ENCODE results near the gene DUSP2. TPM values are rescaled to one million over a fixed set of nuclear protein-coding genes. Genes with fewer than 3 reads are reported as not detected.

The DUSP2 gene
- total RNA-seq, 4 donors from 2014 or later: 2.6 to 10.2 (median 7.9) TPM

DNA sequence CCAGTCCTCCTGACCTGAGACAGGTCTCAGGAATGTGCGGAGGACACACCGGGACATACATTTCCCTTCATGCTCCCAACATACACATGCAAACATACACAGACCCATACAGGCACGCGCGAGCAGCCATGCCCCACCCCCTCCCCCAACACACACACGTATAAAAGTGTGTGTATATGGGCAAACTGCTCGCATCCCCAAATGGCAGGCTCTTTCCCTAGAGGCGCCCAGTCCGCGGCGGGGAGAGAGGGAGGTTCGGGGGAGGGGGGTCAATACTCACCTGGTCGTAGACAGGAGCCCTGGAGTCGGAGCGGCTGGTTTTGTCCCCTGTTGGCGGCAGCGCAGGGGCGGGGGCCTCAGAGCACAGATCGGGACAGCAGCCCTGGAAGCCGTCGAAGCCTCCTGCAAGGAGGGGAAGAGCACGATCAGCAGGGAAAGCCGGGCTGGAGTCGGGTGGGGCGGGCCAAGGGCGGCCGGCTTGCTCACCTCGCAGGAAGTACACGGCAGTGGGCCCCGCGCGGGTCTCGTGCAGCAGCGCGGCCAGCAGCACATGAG is 682 bp downstream of the DUSP2 start:
- TF ChIP-seq, protein P1, sequence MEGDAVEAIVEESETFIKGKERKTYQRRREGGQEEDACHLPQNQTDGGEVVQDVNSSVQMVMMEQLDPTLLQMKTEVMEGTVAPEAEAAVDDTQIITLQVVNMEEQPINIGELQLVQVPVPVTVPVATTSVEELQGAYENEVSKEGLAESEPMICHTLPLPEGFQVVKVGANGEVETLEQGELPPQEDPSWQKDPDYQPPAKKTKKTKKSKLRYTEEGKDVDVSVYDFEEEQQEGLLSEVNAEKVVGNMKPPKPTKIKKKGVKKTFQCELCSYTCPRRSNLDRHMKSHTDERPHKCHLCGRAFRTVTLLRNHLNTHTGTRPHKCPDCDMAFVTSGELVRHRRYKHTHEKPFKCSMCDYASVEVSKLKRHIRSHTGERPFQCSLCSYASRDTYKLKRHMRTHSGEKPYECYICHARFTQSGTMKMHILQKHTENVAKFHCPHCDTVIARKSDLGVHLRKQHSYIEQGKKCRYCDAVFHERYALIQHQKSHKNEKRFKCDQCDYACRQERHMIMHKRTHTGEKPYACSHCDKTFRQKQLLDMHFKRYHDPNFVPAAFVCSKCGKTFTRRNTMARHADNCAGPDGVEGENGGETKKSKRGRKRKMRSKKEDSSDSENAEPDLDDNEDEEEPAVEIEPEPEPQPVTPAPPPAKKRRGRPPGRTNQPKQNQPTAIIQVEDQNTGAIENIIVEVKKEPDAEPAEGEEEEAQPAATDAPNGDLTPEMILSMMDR (IDR thresholded peaks at IDR 0.05; ENCODE audit: low read depth): no peak

DNA sequence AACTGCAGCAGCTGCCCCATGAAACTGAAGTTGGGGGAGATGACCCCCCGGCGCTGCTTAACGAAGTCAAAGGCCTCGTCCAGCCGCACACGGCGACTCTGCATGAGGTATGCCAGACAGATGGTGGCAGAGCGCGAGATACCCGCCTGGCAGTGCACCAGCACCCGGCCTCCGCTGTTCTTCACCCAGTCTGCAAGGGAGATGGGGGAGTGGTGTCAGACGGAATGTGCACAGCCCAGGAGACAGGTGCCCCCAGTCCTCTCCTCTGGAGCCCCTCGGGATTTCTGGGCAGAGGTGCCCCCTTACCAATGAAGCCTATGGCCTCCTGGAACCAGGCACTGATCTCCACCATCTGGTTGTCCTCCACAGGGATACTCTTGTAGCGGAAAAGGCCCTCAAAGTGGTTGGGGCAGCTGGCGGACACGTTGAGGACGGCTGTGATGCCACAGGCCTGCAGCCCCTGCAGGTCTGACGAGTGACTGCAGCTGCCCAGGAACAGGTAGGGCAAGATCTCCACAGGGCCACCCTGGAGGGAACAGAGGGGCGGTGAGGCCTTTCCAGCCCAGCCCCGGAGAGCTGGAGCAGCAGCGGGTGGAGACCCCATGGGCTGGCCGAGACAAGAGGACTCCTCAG is 1.3 kb downstream of the DUSP2 start:
- TF ChIP-seq, protein P1 (IDR thresholded peaks at IDR 0.05; ENCODE audit: low read depth): no peak

DNA sequence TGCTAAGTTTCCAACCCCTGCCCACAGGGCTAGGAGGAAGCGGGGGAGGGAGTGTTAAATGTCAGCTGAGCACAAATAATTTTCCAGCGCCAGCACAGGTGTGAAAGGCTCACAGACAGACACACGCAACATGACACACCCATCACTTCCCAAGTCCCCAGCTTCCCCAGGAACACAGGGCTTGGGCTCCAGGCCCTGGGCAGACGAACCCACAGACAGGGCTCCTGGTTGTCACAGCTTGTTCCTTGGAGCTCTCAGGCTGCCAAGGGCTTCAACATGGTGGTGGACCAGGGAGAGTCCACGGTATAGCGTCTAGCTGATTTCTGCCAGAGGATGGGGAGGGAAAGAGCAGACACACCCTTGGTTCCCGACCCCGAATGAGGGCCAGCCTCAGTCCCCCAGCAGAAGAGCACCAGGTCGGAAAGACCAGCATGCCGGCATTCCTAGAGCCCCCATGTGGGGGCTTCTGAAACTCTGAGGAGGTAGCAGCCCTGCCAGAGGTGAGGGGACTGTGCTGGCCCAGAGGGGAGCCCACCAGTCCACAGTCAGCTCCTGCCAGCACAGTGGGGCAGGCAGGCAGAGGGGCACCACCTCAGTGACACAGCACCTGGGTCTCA is 1.9 kb downstream of the DUSP2 start:
- TF ChIP-seq, protein P1 (IDR thresholded peaks at IDR 0.05; ENCODE audit: low read depth): no peak

DNA sequence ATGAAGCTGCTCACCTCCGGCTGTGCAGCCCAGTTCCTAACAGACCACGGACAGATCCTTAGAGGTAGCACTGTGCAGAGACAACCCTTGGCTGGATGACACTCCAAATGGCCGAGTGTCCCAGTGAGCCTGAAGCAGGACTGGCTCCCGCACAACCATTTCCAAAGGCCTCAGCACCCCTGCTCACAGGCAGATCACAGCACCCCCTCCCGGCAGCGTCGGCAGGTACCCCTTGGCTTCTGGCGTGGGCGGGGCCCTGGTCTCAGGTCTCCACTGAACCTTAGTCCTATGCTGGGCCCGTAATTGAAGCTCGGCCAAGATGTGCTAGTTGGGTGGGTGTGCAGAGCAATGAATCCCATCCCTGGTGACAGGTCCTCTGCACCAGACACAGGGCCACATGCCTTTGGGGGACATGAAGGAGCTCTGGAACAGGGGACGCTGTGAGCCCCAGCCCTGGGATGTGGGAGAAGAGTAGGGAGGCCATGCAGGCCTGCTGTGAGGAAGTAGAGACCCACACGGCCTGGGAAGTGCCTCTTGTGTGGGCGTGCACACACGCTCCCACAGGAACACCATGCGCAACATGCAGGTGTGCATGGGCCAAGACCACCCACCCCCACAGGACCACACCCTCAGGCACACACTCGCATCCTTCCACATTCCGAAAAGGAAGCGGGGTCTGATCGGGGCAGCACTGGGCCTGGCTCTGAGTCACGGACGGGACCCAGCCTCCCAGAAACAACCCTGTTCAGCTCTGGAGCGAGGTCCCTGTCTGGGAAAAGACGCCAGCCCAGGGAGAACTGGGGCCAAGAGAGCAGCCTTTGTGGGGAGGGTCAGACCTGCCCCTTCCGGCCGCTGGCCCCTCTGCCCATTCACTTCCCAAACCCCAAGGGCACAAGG is 2.8 kb downstream of the DUSP2 start:
- TF ChIP-seq, protein P1 (IDR thresholded peaks at IDR 0.05; ENCODE audit: low read depth): no peak

DNA sequence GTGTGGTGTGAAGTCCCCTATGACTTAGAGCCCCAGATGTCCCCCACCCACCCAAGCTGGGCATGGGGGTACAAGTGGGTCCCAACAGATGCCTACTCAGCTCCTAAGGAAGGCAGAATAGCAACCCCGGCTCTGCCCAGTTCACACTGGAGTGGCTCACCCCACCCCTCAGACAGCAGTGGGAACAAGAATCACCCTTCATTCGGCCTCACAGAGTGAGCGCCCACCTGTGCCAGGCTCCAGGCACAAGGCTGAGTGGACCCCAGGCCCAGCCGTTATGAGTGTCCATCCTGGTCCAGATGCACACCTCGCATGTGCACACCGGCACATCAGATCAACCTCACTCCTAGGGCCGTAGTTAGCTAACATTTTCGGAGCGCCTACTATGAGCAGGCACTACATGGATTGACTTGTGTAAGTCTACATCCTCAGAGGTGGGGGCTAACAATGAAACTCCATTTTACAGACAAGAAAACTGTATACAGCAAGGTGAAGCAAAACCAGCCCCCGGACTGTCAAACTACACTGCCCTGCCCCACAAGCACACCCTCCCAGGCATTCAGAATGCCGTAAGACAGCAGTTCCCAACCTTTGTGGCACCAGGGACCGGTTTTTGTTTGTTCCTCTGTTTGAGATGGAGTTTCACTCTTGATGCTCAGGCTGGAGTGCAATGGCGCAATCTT is 4.2 kb downstream of the DUSP2 start:
- TF ChIP-seq, protein P1 (IDR thresholded peaks at IDR 0.05; ENCODE audit: low read depth): no peak

DNA sequence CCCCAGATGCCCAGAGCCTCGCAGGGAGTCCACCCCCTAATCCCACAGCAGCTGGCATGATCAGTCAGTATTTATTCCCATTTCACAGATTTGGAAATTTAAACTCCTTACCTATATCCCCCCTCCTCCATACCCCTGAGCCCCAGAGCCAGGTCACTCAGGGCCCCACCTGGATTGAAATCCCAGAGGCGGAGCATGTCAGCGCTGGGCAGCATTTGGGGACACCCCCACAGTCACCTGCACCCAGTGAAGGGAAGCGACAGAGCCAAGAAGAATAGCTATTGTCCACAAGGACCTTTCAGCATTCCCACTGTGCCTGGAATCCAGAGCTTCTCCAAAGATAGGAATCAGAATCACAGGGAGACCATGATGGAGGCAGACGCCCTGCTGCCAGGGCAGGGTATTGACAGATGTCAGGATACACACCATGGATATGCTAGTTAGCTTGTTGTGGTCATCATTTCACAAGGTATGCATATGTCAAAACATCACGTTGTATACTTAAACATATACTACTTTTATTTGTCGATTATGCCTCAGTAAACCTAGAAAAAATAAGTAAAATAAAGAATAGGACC is 6.0 kb downstream of the DUSP2 start:
- TF ChIP-seq, protein P1 (IDR thresholded peaks at IDR 0.05; ENCODE audit: low read depth): no peak

Data from subcutaneous adipose tissue (tissue), 4 donors.